IPS-18c (cell line): ENCODE measurements around the gene PRSS33.

ENCODE experiments used
- H3K4me3 ChIP-seq: 2 replicates; pipeline ENCODE4 v1.7.0; 2013; ENCODE audit warnings: low read depth, mild to moderate bottlenecking, low read length, moderate library complexity; ENCODE audit not compliant: insufficient read depth
- H3K9me3 ChIP-seq: one replicate; pipeline ENCODE4 v1.6.1; 2013; ENCODE audit warnings: mild to moderate bottlenecking, low read length, moderate library complexity; ENCODE audit not compliant: control insufficient read depth, insufficient read depth

PRSS33 gene

GRCh38 chr16:2810651-2811050 is 23.3 kb upstream of the PRSS33 start:
- peaks cover 2% of the 10 kb centered on the region for H3K9me3 ChIP-seq

GRCh38 chr16:2809149-2809760 is 21.9 kb upstream of the PRSS33 start:
- no peak overlapping the region for H3K4me3 ChIP-seq
- H3K9me3 ChIP-seq: peaks cover 2% of the 10 kb centered on the region

More at GRCh38 chr16:2810651-2811050, 23.3 kb upstream of the PRSS33 start:
- H3K4me3 ChIP-seq: no peak overlapping the region

GRCh38 chr16:2808181-2808580 is 20.8 kb upstream of the PRSS33 start:
- Histone ChIP-seq H3K9me3 (peaks cover 2% of the 10 kb centered on the region), H3K4me3 (no peak overlapping the region)

- Histone ChIP-seq H3K4me3 (no peak overlapping the region), H3K9me3 (peaks cover 2% of the 10 kb centered on the region)
Observed at GRCh38 chr16:2806286-2806685, 18.9 kb upstream of the PRSS33 start.

GRCh38 chr16:2804728-2805127 is 17.4 kb upstream of the PRSS33 start:
- no peak overlapping the region for H3K4me3 ChIP-seq

GRCh38 chr16:2803545-2804195 is 16.3 kb upstream of the PRSS33 start:
- Histone ChIP-seq H3K9me3 (peaks cover 2% of the 10 kb centered on the region), H3K4me3 (no peak overlapping the region)

More at GRCh38 chr16:2804728-2805127, 17.4 kb upstream of the PRSS33 start:
- peaks cover 2% of the 10 kb centered on the region for H3K9me3 ChIP-seq

- no peaks in the 10 kb centered on the region for H3K9me3 ChIP-seq
- H3K4me3 ChIP-seq: no peak overlapping the region
Observed at GRCh38 chr16:2799859-2800226, 12.5 kb upstream of the PRSS33 start.

GRCh38 chr16:2799205-2799858 is 12.0 kb upstream of the PRSS33 start:
- H3K9me3 ChIP-seq: no peaks in the 10 kb centered on the region
- H3K4me3 ChIP-seq: no peak overlapping the region

- no peaks in the 10 kb centered on the region for H3K9me3 ChIP-seq
- H3K4me3 ChIP-seq: no peak overlapping the region
Observed at GRCh38 chr16:2798723-2799204, 11.4 kb upstream of the PRSS33 start.

- no peak overlapping the region for H3K4me3 ChIP-seq
- no peaks in the 10 kb centered on the region for H3K9me3 ChIP-seq
Observed at GRCh38 chr16:2795395-2796143, 8.2 kb upstream of the PRSS33 start.

- no peak overlapping the region for H3K4me3 ChIP-seq
- H3K9me3 ChIP-seq: no peaks in the 10 kb centered on the region
Observed at GRCh38 chr16:2792940-2793339, 5.6 kb upstream of the PRSS33 start.

- Histone ChIP-seq H3K4me3 (no peak overlapping the region), H3K9me3 (peaks cover 3% of the 10 kb centered on the region)
Observed at GRCh38 chr16:2791174-2791573, 3.8 kb upstream of the PRSS33 start.

- no peak overlapping the region for H3K4me3 ChIP-seq
- peaks cover 3% of the 10 kb centered on the region for H3K9me3 ChIP-seq
Observed at GRCh38 chr16:2790631-2791030, 3.3 kb upstream of the PRSS33 start.

- no peak overlapping the region for H3K4me3 ChIP-seq
- peaks cover 3% of the 10 kb centered on the region for H3K9me3 ChIP-seq
Observed at GRCh38 chr16:2787961-2788360, 601 bp upstream of the PRSS33 start.

GRCh38 chr16:2786826-2787151 is 571 bp downstream of the PRSS33 start:
- H3K9me3 ChIP-seq: peaks cover 3% of the 10 kb centered on the region

GRCh38 chr16:2786061-2786825 is 1.1 kb downstream of the PRSS33 start:
- H3K4me3 ChIP-seq: no peak overlapping the region

More at GRCh38 chr16:2786826-2787151, 571 bp downstream of the PRSS33 start:
- no peak overlapping the region for H3K4me3 ChIP-seq

More at GRCh38 chr16:2786061-2786825, 1.1 kb downstream of the PRSS33 start:
- H3K9me3 ChIP-seq: peaks cover 3% of the 10 kb centered on the region
